HCT116 (cell line): ENCODE results near the gene RBBP6. TPM values are rescaled to one million over a fixed set of nuclear protein-coding genes. Genes with fewer than 3 reads are reported as not detected.

Experiments used
- ATAC-seq: fragments of 200-7000 bp; cut with Tn5 transposase; 2 replicates; pipeline ENCODE4 v1.9.1; 2020; ENCODE audit warnings: mild to moderate bottlenecking, moderate library complexity
- BruUV-seq: library from RNA; stranded (reverse); fragments of 400-500 nt; replicated peaks from 2 replicates; lab custom pipeline; 2021; lab: Mats Ljungman, UMichigan
- CTCF ChIA-PET: fragments of 300-600 bp; sonication (Branson Sonifier 250); formaldehyde crosslinking; loops from one replicate; lab custom pipeline; 2021; ENCODE audit warnings: antibody characterized with exemption; lab: Charles Lee
- POLR2A ChIA-PET: fragments of 300-600, 350-600 bp; sonication (Branson Sonifier 250); formaldehyde crosslinking; loops from one replicate; lab custom pipeline; 2021; ENCODE audit warnings: antibody characterized with exemption; lab: Charles Lee
- RAD21 ChIA-PET, 2 experiments: fragments of 300-600 bp; sonication (Branson Sonifier 250); formaldehyde crosslinking; loops; one replicate each; lab custom pipeline; 2023; ENCODE audit warnings: low total read pairs in 2 of 2; ENCODE audit not compliant: uncharacterized antibody in 2 of 2, unreplicated experiment in 2 of 2, low non-redundant PET in 1 of 2; lab: Charles Lee
- DNase-seq: peaks from one replicate; pipeline ENCODE4 v3.0.0-alpha.2; 2010; ENCODE audit warnings: low read depth, low spot score
- H2AFZ ChIP-seq: fragments of 200-600 bp; shearing (Covaris generic), sonication (generic); 2 replicates; pipeline ENCODE4 v1.6.1; 2017; ENCODE audit warnings: low read depth, mixed run types, mixed read lengths, antibody characterized with exemption, low read length; ENCODE audit not compliant: poor library complexity, severe bottlenecking
- H3K27ac ChIP-seq: 2 replicates; pipeline ENCODE4 v1.5.1; 2012; ENCODE audit warnings: low read depth, low read length
- H3K27me3 ChIP-seq: fragments of 200-600 bp; sonication (generic); 2 replicates; pipeline ENCODE4 v1.6.1; 2016; ENCODE audit warnings: mixed run types, low read length, mixed read lengths; ENCODE audit not compliant: insufficient read depth
- H3K36me3 ChIP-seq, 2 experiments: fragments of 200-500 bp in 1 of 2; fragments of 200-600 bp in 1 of 2; sonication (Bioruptor generic) in 1 of 2; sonication (generic) in 1 of 2; 2 replicates each; pipeline versions ENCODE4 v1.5.1 to v1.6.1; 2014 to 2016; ENCODE audit warnings: low read length in 2 of 2, inconsistent platforms in 1 of 2, mixed read lengths in 1 of 2, mixed run types in 1 of 2; ENCODE audit not compliant: insufficient read depth in 2 of 2, control insufficient read depth in 1 of 2
- H3K4me1 ChIP-seq, 2 experiments: fragments of 200-600 bp in 1 of 2; sonication (generic) in 1 of 2; 2 replicates each; pipeline versions ENCODE4 v1.5.1 to v1.6.1; 2012 to 2017; ENCODE audit warnings: low read length in 2 of 2, inconsistent platforms in 1 of 2, mild to moderate bottlenecking in 1 of 2, mixed read lengths in 1 of 2, mixed run types in 1 of 2, moderate library complexity in 1 of 2; ENCODE audit not compliant: insufficient read depth in 2 of 2, control insufficient read depth in 1 of 2
- H3K4me2 ChIP-seq: fragments of 200-600 bp; sonication (generic); 2 replicates; pipeline ENCODE4 v1.6.1; 2017; ENCODE audit warnings: mixed run types, low read length, mixed read lengths
- H3K4me3 ChIP-seq, 2 experiments: fragments of 200-600 bp in 1 of 2; sonication (generic) in 1 of 2; replicated peaks in 1 of 2; 2 replicates each; pipeline ENCODE4 v1.5.1; 2011 to 2016; ENCODE audit warnings: low read length in 2 of 2, control low read depth in 1 of 2, low read depth in 1 of 2, mild to moderate bottlenecking in 1 of 2, mixed read lengths in 1 of 2, mixed run types in 1 of 2
- H3K79me2 ChIP-seq: fragments of 200-600 bp; sonication (generic); 2 replicates; pipeline ENCODE4 v1.6.1; 2017; ENCODE audit warnings: mild to moderate bottlenecking, mixed run types, low read length, moderate library complexity, mixed read lengths; ENCODE audit not compliant: insufficient read depth
- H3K9ac ChIP-seq: fragments of 200-600 bp; sonication (generic); 2 replicates; pipeline ENCODE4 v1.6.1; 2016; ENCODE audit warnings: low read length, mixed read lengths
- H3K9me2 ChIP-seq: fragments of 200-600 bp; sonication (generic), shearing (Covaris generic); 2 replicates; pipeline ENCODE4 v1.6.1; 2017; ENCODE audit warnings: mixed run types, mild to moderate bottlenecking, moderate library complexity; ENCODE audit not compliant: insufficient read depth
- H3K9me3 ChIP-seq, 2 experiments: fragments of 200-500 bp in 1 of 2; fragments of 200-600 bp in 1 of 2; sonication (Bioruptor generic) in 1 of 2; sonication (generic) in 1 of 2; 2 replicates each; pipeline ENCODE4 v1.6.1; 2014 to 2017; ENCODE audit warnings: low read length in 2 of 2, mixed read lengths in 2 of 2, inconsistent platforms in 1 of 2, low read depth in 1 of 2, mild to moderate bottlenecking in 1 of 2, mixed run types in 1 of 2, moderate library complexity in 1 of 2; ENCODE audit not compliant: control insufficient read depth in 1 of 2, insufficient read depth in 1 of 2
- H4K20me1 ChIP-seq: fragments of 200-600 bp; sonication (generic), shearing (Covaris generic); 2 replicates; pipeline ENCODE4 v1.6.1; 2017; ENCODE audit warnings: mixed run types, mild to moderate bottlenecking, moderate library complexity; ENCODE audit not compliant: insufficient read depth
- CEBPB ChIP-seq: IDR thresholded peaks from 2 replicates; pipeline ENCODE4 v1.6.1; 2012; ENCODE audit warnings: low read depth
- EGR1 ChIP-seq: IDR thresholded peaks from 2 replicates; pipeline ENCODE4 v1.6.1; 2012; ENCODE audit warnings: low read depth
- EZH2 ChIP-seq: fragments of 200-600 bp; sonication (generic); IDR thresholded peaks from 2 replicates; pipeline ENCODE4 v1.6.1; 2017; ENCODE audit warnings: antibody characterized with exemption, mixed run types
- EZH2phosphoT487 ChIP-seq: fragments of 200-600 bp; IDR thresholded peaks from 2 replicates; pipeline ENCODE4 v1.6.1; 2018; ENCODE audit warnings: antibody characterized with exemption, borderline replicate concordance
- FOSL1 ChIP-seq: IDR thresholded peaks from 2 replicates; pipeline ENCODE4 v1.6.1; 2012; ENCODE audit warnings: low read depth
- POLR2A ChIP-seq: IDR thresholded peaks from 2 replicates; pipeline ENCODE4 v1.7.0; 2011; ENCODE audit warnings: borderline replicate concordance; ENCODE audit not compliant: insufficient read depth, insufficient read length; ENCODE audit errors: extremely low read depth
- POLR2AphosphoS5 ChIP-seq: IDR thresholded peaks from 2 replicates; pipeline ENCODE4 v1.6.1; 2011; ENCODE audit warnings: mild to moderate bottlenecking, low read depth, low read length, moderate library complexity
- RAD21 ChIP-seq: IDR thresholded peaks from 2 replicates; pipeline ENCODE4 v1.6.1; 2012; ENCODE audit warnings: low read depth, mild to moderate bottlenecking
- SIN3A ChIP-seq: IDR thresholded peaks from 2 replicates; pipeline ENCODE4 v1.6.1; 2012; ENCODE audit warnings: low read depth
- YY1 ChIP-seq: IDR thresholded peaks from 2 replicates; pipeline ENCODE4 v1.6.1; 2011; ENCODE audit warnings: low read length, low read depth, moderate library complexity, mild to moderate bottlenecking; ENCODE audit not compliant: insufficient replicate concordance; ENCODE audit errors: extremely low read depth
- intact Hi-C: fragments of 100-400 bp; cut with micrococcal nuclease; formaldehyde crosslinking; loops from 2 replicates; pipeline ENCODE4 v1.10.0; 2022
- total RNA-seq: library from RNA; stranded (reverse); gene quantifications from one replicate; pipeline ENCODE4 v1.2.1, GENCODE V29; 2021; ENCODE audit not compliant: unreplicated experiment
- TF ChIP-seq, protein P1 (sequence below): IDR thresholded peaks from 2 replicates; pipeline ENCODE4 v1.6.1; 2012; ENCODE audit warnings: low read depth
- TF ChIP-seq, protein P2 (sequence below): IDR thresholded peaks from 2 replicates; pipeline ENCODE4 v1.6.1; 2012
- TF ChIP-seq, protein P3 (sequence below): IDR thresholded peaks from 2 replicates; pipeline ENCODE4 v1.6.1; 2011; ENCODE audit warnings: mild to moderate bottlenecking, low read length, moderate library complexity; ENCODE audit not compliant: insufficient replicate concordance; ENCODE audit errors: extremely low read depth
- TF ChIP-seq, protein P4 (sequence below): IDR thresholded peaks from 2 replicates; pipeline ENCODE4 v1.6.1; 2012

The RBBP6 gene
- total RNA-seq, 1 experiment from 2014 or later: 52.4 TPM

DNA sequence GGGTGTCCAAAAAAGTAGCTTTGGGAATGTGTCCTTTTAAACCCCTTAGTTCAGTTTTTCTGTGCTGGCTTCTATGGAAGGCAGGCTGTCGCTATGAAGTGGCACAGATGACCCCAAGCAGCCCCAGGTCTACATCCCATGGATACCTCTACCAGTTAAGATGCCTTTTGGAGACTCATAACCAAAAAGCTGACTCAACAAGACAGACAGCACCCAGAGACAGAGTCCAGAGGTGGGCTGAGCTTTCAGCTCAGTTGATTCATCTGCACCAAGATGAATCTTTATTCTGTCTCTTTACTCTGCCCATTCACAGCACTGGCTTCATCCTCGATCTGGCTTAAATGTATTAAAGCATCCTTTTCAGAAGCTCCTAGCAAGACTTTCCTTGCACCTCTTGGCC is 29.8 kb upstream of the RBBP6 start:
- H3K4me3 ChIP-seq: no peak overlapping the region
- intact Hi-C loops: no loop called here
- H3K9ac ChIP-seq: no peak overlapping the region
- no peaks in the 10 kb centered on the region for H4K20me1 ChIP-seq
- H3K79me2 ChIP-seq: no peaks in the 10 kb centered on the region
- no peak overlapping the region for H2AFZ ChIP-seq
- no TSS peak for BruUV-seq
- H3K27ac ChIP-seq: no peak overlapping the region
- TF ChIP-seq CEBPB (no peak), SIN3A (no peak), FOSL1 (no peak), EGR1 (no peak), EZH2 (no peak), RAD21 (no peak), YY1 (no peak), EZH2phosphoT487 (no peak), POLR2A (no peak), POLR2AphosphoS5 (no peak)
- TF ChIP-seq, protein P1, sequence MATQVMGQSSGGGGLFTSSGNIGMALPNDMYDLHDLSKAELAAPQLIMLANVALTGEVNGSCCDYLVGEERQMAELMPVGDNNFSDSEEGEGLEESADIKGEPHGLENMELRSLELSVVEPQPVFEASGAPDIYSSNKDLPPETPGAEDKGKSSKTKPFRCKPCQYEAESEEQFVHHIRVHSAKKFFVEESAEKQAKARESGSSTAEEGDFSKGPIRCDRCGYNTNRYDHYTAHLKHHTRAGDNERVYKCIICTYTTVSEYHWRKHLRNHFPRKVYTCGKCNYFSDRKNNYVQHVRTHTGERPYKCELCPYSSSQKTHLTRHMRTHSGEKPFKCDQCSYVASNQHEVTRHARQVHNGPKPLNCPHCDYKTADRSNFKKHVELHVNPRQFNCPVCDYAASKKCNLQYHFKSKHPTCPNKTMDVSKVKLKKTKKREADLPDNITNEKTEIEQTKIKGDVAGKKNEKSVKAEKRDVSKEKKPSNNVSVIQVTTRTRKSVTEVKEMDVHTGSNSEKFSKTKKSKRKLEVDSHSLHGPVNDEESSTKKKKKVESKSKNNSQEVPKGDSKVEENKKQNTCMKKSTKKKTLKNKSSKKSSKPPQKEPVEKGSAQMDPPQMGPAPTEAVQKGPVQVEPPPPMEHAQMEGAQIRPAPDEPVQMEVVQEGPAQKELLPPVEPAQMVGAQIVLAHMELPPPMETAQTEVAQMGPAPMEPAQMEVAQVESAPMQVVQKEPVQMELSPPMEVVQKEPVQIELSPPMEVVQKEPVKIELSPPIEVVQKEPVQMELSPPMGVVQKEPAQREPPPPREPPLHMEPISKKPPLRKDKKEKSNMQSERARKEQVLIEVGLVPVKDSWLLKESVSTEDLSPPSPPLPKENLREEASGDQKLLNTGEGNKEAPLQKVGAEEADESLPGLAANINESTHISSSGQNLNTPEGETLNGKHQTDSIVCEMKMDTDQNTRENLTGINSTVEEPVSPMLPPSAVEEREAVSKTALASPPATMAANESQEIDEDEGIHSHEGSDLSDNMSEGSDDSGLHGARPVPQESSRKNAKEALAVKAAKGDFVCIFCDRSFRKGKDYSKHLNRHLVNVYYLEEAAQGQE: no peak
- TF ChIP-seq, protein P2, sequence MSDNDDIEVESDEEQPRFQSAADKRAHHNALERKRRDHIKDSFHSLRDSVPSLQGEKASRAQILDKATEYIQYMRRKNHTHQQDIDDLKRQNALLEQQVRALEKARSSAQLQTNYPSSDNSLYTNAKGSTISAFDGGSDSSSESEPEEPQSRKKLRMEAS: no peak
- TF ChIP-seq, protein P3, sequence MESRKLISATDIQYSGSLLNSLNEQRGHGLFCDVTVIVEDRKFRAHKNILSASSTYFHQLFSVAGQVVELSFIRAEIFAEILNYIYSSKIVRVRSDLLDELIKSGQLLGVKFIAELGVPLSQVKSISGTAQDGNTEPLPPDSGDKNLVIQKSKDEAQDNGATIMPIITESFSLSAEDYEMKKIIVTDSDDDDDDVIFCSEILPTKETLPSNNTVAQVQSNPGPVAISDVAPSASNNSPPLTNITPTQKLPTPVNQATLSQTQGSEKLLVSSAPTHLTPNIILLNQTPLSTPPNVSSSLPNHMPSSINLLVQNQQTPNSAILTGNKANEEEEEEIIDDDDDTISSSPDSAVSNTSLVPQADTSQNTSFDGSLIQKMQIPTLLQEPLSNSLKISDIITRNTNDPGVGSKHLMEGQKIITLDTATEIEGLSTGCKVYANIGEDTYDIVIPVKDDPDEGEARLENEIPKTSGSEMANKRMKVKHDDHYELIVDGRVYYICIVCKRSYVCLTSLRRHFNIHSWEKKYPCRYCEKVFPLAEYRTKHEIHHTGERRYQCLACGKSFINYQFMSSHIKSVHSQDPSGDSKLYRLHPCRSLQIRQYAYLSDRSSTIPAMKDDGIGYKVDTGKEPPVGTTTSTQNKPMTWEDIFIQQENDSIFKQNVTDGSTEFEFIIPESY: no peak
- TF ChIP-seq, protein P4, sequence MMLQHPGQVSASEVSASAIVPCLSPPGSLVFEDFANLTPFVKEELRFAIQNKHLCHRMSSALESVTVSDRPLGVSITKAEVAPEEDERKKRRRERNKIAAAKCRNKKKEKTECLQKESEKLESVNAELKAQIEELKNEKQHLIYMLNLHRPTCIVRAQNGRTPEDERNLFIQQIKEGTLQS: no peak
- TF ChIP-seq, all 23 proteins: peak for 0
- POLR2A ChIA-PET: no interaction called here
- Histone ChIP-seq H3K36me3 (no peaks in the 10 kb centered on the region), H3K9me2 (no peaks in the 10 kb centered on the region), H3K27me3 (no peaks in the 10 kb centered on the region), H3K4me1 (peaks cover 0 to 6% of the 10 kb centered on the region in 2 experiments; a peak in 3 of 4 replicates), H3K4me2 (no peak overlapping the region), H3K9me3 (no peaks in the 10 kb centered on the region)
- RAD21 ChIA-PET: interaction anchor here in 1 of 2 experiments (0.6 kb wide), 1 partner anchor 999 kb away, joined by 3 read pairs; no protein-coding TSS in a partner anchor
- CTCF ChIA-PET: interaction anchor here (1.5 kb wide), 1 partner anchor 10 kb away, joined by 3 read pairs; no protein-coding TSS in a partner anchor
- DNase-seq: no peak
- no peak for ATAC-seq
